OCI-LY1 (cell line): ENCODE measurements around the gene IFT74.

ENCODE experiments used
- H2AFZ ChIP-seq: fragments of 200-600 bp; sonication (generic), shearing (Covaris generic); 2 replicates; pipeline ENCODE4 v1.6.0; 2014; ENCODE audit warnings: antibody characterized with exemption, mild to moderate bottlenecking, low read length
- H3F3A ChIP-seq: fragments of 200-600 bp; sonication (generic), shearing (Covaris generic); 2 replicates; pipeline ENCODE4 v1.6.0; 2014; ENCODE audit warnings: mild to moderate bottlenecking, antibody characterized with exemption, low read length, moderate library complexity; ENCODE audit not compliant: insufficient read depth
- H3K27ac ChIP-seq: fragments of 200-600 bp; sonication (generic); 2 replicates; pipeline ENCODE4 v1.5.1; 2014; ENCODE audit warnings: low read length, mixed run types, mild to moderate bottlenecking, low read depth; ENCODE audit not compliant: poor library complexity, severe bottlenecking
- H3K27me3 ChIP-seq: fragments of 200-600 bp; sonication (generic); 2 replicates; pipeline ENCODE4 v1.6.0; 2014; ENCODE audit warnings: antibody characterized with exemption, mild to moderate bottlenecking, low read length, moderate library complexity; ENCODE audit not compliant: insufficient read depth
- H3K36me3 ChIP-seq: fragments of 200-600 bp; sonication (generic); 2 replicates; pipeline ENCODE4 v1.6.1; 2014; ENCODE audit warnings: mild to moderate bottlenecking, antibody characterized with exemption, low read length, moderate library complexity, mixed read lengths; ENCODE audit not compliant: insufficient read depth
- H3K4me1 ChIP-seq: fragments of 200-600 bp; sonication (generic); 2 replicates; pipeline ENCODE4 v1.5.1; 2014; ENCODE audit warnings: mild to moderate bottlenecking, low read length, moderate library complexity; ENCODE audit not compliant: insufficient read depth, severe bottlenecking
- H3K4me2 ChIP-seq: fragments of 200-600 bp; sonication (generic), shearing (Covaris generic); 2 replicates; pipeline ENCODE4 v1.6.1; 2014; ENCODE audit warnings: low read length
- H3K4me3 ChIP-seq: fragments of 200-600 bp; sonication (generic); 2 replicates; pipeline ENCODE4 v1.5.1; 2014; ENCODE audit warnings: low read length, low read depth, mild to moderate bottlenecking, mixed read lengths; ENCODE audit not compliant: poor library complexity, severe bottlenecking
- H3K79me2 ChIP-seq: fragments of 200-600 bp; shearing (Covaris generic); 2 replicates; pipeline ENCODE4 v1.6.1; 2016; ENCODE audit warnings: mixed run types, low read length, mixed read lengths; ENCODE audit not compliant: insufficient read depth
- H3K9ac ChIP-seq: fragments of 200-600 bp; sonication (generic), shearing (Covaris generic); 2 replicates; pipeline ENCODE4 v1.6.1; 2014; ENCODE audit warnings: mild to moderate bottlenecking, low read length, mixed read lengths
- H3K9me2 ChIP-seq: fragments of 200-600 bp; sonication (generic), shearing (Covaris generic); 2 replicates; pipeline ENCODE4 v1.6.1; 2014; ENCODE audit warnings: low read depth, mild to moderate bottlenecking, low read length, mixed read lengths
- H3K9me3 ChIP-seq: fragments of 200-600 bp; shearing (Covaris generic); 2 replicates; pipeline ENCODE4 v1.6.1; 2014; ENCODE audit warnings: low read length, mixed read lengths
- H4K20me1 ChIP-seq: fragments of 200-600 bp; sonication (generic), shearing (Covaris generic); 2 replicates; pipeline ENCODE4 v1.6.0; 2016; ENCODE audit warnings: mild to moderate bottlenecking, low read length; ENCODE audit not compliant: insufficient read depth
- EZH2 ChIP-seq: fragments of 200-600 bp; sonication (generic), shearing (Covaris generic); IDR thresholded peaks from 2 replicates; pipeline ENCODE4 v1.8.0; 2017; ENCODE audit warnings: borderline replicate concordance, mixed run types, mild to moderate bottlenecking, antibody characterized with exemption, low read length, moderate library complexity, mixed read lengths
- TF ChIP-seq, protein P1 (sequence below): fragments of 200-600 bp; sonication (generic), shearing (Covaris generic); IDR thresholded peaks from 2 replicates; pipeline ENCODE4 v1.5.1; 2017; ENCODE audit warnings: mild to moderate bottlenecking, antibody characterized with exemption, low read length, moderate library complexity, mixed read lengths

IFT74 gene

DNA sequence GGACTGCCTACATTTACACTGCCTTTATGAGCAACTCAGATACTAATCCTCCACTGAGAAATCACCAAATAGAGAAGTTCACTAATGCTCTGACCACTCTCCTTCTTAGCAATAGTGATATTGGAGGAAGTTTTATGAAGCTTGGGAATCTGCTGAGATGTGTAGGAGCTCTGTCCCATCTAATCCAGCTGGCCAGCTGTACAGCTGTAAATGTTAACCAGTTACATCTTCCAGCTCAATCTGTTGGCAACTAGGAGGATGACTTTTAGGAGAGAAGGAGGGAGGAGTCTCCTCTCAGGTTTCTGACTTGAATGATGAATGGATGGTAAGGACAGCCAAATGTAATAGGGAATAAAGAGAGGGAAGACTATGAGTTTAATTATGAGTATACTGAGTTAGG lies 85.5 kb downstream of the IFT74 start:
- Histone ChIP-seq H3K9me3 (no peaks in the 10 kb centered on the region), H4K20me1 (no peaks in the 10 kb centered on the region), H3K4me2 (no peak overlapping the region), H3K4me3 (no peak overlapping the region), H3K27ac (no peak overlapping the region), H3K79me2 (no peaks in the 10 kb centered on the region), H2AFZ (no peak overlapping the region), H3K4me1 (no peaks in the 10 kb centered on the region), H3K9ac (no peak overlapping the region), H3K9me2 (no peaks in the 10 kb centered on the region), H3K27me3 (no peaks in the 10 kb centered on the region), H3F3A (no peaks in the 10 kb centered on the region), H3K36me3 (no peaks in the 10 kb centered on the region)
- TF ChIP-seq EZH2: no peak
- TF ChIP-seq, protein P1, sequence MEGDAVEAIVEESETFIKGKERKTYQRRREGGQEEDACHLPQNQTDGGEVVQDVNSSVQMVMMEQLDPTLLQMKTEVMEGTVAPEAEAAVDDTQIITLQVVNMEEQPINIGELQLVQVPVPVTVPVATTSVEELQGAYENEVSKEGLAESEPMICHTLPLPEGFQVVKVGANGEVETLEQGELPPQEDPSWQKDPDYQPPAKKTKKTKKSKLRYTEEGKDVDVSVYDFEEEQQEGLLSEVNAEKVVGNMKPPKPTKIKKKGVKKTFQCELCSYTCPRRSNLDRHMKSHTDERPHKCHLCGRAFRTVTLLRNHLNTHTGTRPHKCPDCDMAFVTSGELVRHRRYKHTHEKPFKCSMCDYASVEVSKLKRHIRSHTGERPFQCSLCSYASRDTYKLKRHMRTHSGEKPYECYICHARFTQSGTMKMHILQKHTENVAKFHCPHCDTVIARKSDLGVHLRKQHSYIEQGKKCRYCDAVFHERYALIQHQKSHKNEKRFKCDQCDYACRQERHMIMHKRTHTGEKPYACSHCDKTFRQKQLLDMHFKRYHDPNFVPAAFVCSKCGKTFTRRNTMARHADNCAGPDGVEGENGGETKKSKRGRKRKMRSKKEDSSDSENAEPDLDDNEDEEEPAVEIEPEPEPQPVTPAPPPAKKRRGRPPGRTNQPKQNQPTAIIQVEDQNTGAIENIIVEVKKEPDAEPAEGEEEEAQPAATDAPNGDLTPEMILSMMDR: no peak

DNA sequence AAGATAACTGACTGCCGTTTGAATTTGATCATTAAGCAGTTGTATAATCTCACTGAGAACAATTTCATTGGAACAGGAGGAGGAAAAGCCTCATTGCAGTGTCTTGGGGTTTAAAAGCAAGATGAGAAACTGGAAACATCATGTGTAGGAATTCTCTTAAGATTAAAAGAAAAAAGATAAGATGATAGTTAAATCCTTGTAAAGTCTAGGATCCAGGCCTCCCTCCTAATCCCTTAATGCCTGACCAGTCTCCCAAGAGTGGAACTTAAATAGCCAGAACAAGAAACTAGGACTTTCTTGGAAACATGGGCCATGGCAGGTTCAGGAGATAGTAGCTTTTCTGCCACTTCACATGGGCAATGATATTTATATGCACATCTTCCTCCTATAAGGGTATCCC lies 86.3 kb downstream of the IFT74 start:
- H3K36me3 ChIP-seq: no peaks in the 10 kb centered on the region
- no peaks in the 10 kb centered on the region for H4K20me1 ChIP-seq
- TF ChIP-seq, protein P1: no peak
- no peak for TF ChIP-seq EZH2
- no peak overlapping the region for H3K9ac ChIP-seq
- H3F3A ChIP-seq: no peaks in the 10 kb centered on the region
- H2AFZ ChIP-seq: no peak overlapping the region
- H3K4me3 ChIP-seq: no peak overlapping the region
- no peaks in the 10 kb centered on the region for H3K9me3 ChIP-seq
- no peaks in the 10 kb centered on the region for H3K27me3 ChIP-seq
- H3K4me2 ChIP-seq: no peak overlapping the region
- no peak overlapping the region for H3K27ac ChIP-seq
- H3K79me2 ChIP-seq: no peaks in the 10 kb centered on the region
- H3K9me2 ChIP-seq: no peaks in the 10 kb centered on the region
- no peaks in the 10 kb centered on the region for H3K4me1 ChIP-seq

DNA sequence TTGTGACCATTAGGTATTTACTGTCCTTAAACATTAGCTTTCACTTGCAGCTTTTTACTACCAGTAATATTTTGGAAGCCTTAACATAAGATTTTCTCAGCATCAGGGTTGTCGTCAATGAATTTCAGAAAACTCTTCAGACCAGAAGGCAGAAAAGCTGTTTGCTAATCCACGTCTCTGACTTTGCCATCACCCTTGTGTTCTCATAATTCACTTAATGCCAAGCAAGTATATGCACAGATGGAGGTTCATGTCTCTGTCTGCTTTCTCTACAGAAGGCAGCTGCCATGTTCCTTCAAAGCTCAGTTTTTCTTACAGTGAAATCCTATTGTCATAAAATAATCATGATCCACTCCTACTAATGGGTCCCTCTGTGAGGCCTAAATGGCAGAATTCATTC lies 87.0 kb downstream of the IFT74 start:
- Histone ChIP-seq H3K4me3 (no peak overlapping the region), H4K20me1 (no peaks in the 10 kb centered on the region), H3K9ac (no peak overlapping the region), H2AFZ (no peak overlapping the region), H3K4me1 (no peaks in the 10 kb centered on the region), H3K36me3 (no peaks in the 10 kb centered on the region), H3K9me2 (no peaks in the 10 kb centered on the region), H3K4me2 (no peak overlapping the region), H3K9me3 (no peaks in the 10 kb centered on the region), H3K79me2 (no peaks in the 10 kb centered on the region), H3K27ac (no peak overlapping the region), H3K27me3 (no peaks in the 10 kb centered on the region), H3F3A (no peaks in the 10 kb centered on the region)
- TF ChIP-seq EZH2: no peak
- TF ChIP-seq, protein P1: no peak
